ENCODE results near the gene HM13. TPM values are rescaled to one million over a fixed set of nuclear protein-coding genes. Genes with fewer than 3 reads are reported as not detected.

Gene HM13, protein sequence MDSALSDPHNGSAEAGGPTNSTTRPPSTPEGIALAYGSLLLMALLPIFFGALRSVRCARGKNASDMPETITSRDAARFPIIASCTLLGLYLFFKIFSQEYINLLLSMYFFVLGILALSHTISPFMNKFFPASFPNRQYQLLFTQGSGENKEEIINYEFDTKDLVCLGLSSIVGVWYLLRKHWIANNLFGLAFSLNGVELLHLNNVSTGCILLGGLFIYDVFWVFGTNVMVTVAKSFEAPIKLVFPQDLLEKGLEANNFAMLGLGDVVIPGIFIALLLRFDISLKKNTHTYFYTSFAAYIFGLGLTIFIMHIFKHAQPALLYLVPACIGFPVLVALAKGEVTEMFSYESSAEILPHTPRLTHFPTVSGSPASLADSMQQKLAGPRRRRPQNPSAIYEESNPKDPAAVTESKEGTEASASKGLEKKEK
- total RNA-seq, result 49.5 TPM

DNA sequence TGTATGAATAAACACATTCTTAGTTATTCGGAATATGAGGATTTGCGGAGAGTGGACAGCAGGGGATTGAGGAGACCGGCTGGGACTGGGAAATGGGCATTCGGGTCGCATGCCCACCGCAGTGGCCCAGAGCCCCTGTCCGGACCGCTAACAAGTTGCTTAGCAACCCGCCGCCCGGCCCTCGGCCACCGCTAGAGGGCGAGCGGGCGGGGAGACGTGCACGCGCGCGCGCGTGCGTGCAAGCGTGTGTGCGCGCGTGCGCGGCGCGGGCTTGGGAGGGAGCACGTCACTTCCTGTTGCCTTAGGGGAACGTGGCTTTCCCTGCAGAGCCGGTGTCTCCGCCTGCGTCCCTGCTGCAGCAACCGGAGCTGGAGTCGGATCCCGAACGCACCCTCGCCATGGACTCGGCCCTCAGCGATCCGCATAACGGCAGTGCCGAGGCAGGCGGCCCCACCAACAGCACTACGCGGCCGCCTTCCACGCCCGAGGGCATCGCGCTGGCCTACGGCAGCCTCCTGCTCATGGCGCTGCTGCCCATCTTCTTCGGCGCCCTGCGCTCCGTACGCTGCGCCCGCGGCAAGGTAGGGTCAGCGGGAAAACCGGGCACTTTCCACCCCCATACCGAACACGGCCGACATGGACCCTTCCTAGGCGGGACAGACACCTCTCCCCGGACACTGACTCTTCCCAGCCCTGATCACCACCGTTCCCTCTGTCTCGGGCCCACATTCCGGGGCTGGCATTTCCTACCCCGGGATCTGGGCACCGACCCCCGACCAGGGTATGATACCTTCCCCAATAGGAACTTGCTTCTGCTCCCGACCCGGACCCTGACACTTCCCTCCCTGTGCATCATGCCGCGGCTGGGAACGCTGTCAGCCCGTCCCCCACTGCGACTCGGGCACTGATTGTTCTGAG lies at the start of gene HM13:
Gene HM13 (plus strand): TSS at position 289 of the 918 bp plus-strand sequence. CDS start 110 bp downstream, at position 399.

GRCh38 chr20:31474758-31475427 lies 39.3 kb upstream of the HM13 start, which contains the start of the genes DEFB124 and REM1:
Gene DEFB124 (minus strand): TSS chr20:31475127. CDS start chr20:31473013, 2,114 bp downstream.
Gene REM1 (plus strand): TSS chr20:31475288. CDS start chr20:31476446, 1,158 bp downstream.

GRCh38 chr20:31605031-31605901 lies 91.0 kb downstream of the HM13 start, which contains the start of gene ID1:
Gene ID1 (plus strand): TSS chr20:31605289. CDS start chr20:31605388, 99 bp downstream.

Small RNAs within 50 kb of the gene (small RNA-seq; reads per million reads assigned to genes)
- not detected for gene MIR3193 (ENCODE audit: low replicate concordance)

Other genes with a start within 250 kb of the HM13 start
- gene DEFB116, start 205.9 kb upstream of the HM13 start, total RNA-seq, result not detected
- not detected for gene DEFB118, start 145.8 kb upstream of the HM13 start, total RNA-seq
- gene DEFB119, start 123.9 kb upstream of the HM13 start, total RNA-seq, result not detected
- not detected for gene DEFB121, start 108.2 kb upstream of the HM13 start, total RNA-seq
- gene DEFB123, start 73.8 kb upstream of the HM13 start, total RNA-seq, result not detected
- gene DEFB124, start 39.3 kb upstream of the HM13 start, total RNA-seq, result not detected
- gene REM1, start 39.2 kb upstream of the HM13 start, total RNA-seq, result 0.31 TPM
- gene ID1, start 90.8 kb downstream of the HM13 start, total RNA-seq, result 26.0 TPM
- not detected for gene COX4I2, start 123.5 kb downstream of the HM13 start, total RNA-seq
- 50.7 TPM for gene BCL2L1, start 208.4 kb downstream of the HM13 start, total RNA-seq
- gene TPX2, start 224.8 kb downstream of the HM13 start, total RNA-seq, result 11.0 TPM

All from parietal lobe (tissue), 2 donors.